ENCODE data around the gene BTG1.
"Not testable (repeated sequence)": the region's sequence is repeated elsewhere in the genome, so short reads cannot be mapped to it uniquely, and the experiment has no call there.

Gene BTG1

GRCh38 chr12:92147491-92147890, 1.8 kb upstream of the BTG1 start:
- DNase-seq = no peak

GRCh38 chr12:92146497-92147224, 1.0 kb upstream of the BTG1 start:
- DNase-seq = peak; percentile 79

GRCh38 chr12:92145481-92145730, 240 bp downstream of the BTG1 start:
- no peak for DNase-seq

GRCh38 chr12:92144631-92145480, 790 bp downstream of the BTG1 start:
- peak; percentile 81 for DNase-seq

- DNase-seq = peak; percentile 93
Observed at GRCh38 chr12:92143686-92144630, 1.7 kb downstream of the BTG1 start.

GRCh38 chr12:92143258-92143657, 2.4 kb downstream of the BTG1 start:
- no peak for DNase-seq

- DNase-seq = no peak
Observed at GRCh38 chr12:92142251-92142926, 3.3 kb downstream of the BTG1 start.

- DNase-seq = peak; percentile 22
Observed at GRCh38 chr12:92141591-92142121, 4.0 kb downstream of the BTG1 start.

- no peak for DNase-seq
Observed at GRCh38 chr12:92140896-92141536, 4.6 kb downstream of the BTG1 start.

GRCh38 chr12:92140156-92140555, 5.5 kb downstream of the BTG1 start:
- DNase-seq = no peak

- no peak for DNase-seq
Observed at GRCh38 chr12:92139634-92140150, 6.0 kb downstream of the BTG1 start.

- no peak for DNase-seq
Observed at GRCh38 chr12:92138626-92139025, 7.0 kb downstream of the BTG1 start.

- no peak for DNase-seq
Observed at GRCh38 chr12:92138144-92138543, 7.5 kb downstream of the BTG1 start.

GRCh38 chr12:92136965-92137721, 8.5 kb downstream of the BTG1 start:
- DNase-seq = no peak

GRCh38 chr12:92136026-92136730, 9.5 kb downstream of the BTG1 start:
- no peak for DNase-seq

- DNase-seq = not testable (repeated sequence)
Observed at GRCh38 chr12:92135541-92135940, 10.1 kb downstream of the BTG1 start.

GRCh38 chr12:92134638-92135274, 10.9 kb downstream of the BTG1 start:
- DNase-seq = no peak

GRCh38 chr12:92133795-92134637, 11.6 kb downstream of the BTG1 start:
- no peak for DNase-seq

GRCh38 chr12:92133171-92133570, 12.5 kb downstream of the BTG1 start:
- no peak for DNase-seq

Data from NCI-H1105 treated with DMSO at 0.1 percent for 48 hours (cell line).